Muscle of back (tissue), 11 donors: Measurements from ENCODE around the gene SLC25A13. TPM values are rescaled to one million over a fixed set of nuclear protein-coding genes. Genes with fewer than 3 reads are reported as not detected.

Source experiments
- DNase-seq, 3 donors: peaks; one replicate each; pipeline versions ENCODE4 v3.0.0 to v3.0.0-alpha.2; 2013
- polyA plus RNA-seq, 10 donors: library from polyadenylated mRNA; unstranded; fragments of 120-200 nt; gene quantifications; one replicate each; pipeline ENCODE4 v1.2.1, GENCODE V29; 2013; ENCODE audit not compliant: insufficient read length in 10 of 10

Gene SLC25A13
- polyA plus RNA-seq, 10 donors: 9.4 to 15.2 (median 11.8) TPM

DNA sequence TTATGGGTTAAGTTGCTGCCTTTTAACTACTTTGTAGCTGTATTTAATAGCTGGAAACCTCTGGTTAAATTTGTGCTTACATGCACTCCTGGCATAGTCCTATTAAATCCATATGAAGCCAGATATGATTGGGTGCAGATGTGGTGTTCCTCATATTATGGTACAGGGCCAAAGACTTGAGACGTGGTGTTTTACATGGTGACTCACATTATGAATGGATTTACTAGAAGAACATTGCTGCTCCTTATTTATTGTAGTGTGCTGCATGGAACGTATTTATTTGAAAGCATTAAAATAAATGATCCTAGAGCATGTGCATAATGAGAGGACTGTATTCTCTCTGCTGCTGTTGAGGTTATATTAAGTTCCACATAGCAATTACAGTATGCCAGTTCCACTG, 224.1 kb downstream of the SLC25A13 start:
- DNase-seq: peak in 2 of 3 donors; percentile 5 to 38

DNA sequence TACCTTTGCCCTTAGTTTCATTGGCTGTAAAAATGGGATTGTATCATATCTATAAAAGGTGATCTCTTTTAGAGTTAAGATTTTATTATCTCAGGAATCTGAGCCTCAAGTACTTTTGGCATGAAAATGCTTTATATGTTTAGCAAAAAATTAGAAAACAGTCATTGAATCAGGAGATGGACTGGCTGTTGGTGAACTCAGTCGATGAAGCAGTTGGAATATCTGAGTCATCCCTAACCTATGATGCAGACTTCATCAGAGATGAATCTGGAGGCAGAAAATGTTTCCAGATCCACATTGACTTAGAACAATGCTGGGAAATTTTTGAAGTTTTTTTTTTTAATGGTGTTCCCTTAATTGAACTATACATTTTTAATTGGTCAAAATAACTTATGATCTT, 228.5 kb downstream of the SLC25A13 start:
- peak; percentile 12 to 51 (median 13) for DNase-seq

DNA sequence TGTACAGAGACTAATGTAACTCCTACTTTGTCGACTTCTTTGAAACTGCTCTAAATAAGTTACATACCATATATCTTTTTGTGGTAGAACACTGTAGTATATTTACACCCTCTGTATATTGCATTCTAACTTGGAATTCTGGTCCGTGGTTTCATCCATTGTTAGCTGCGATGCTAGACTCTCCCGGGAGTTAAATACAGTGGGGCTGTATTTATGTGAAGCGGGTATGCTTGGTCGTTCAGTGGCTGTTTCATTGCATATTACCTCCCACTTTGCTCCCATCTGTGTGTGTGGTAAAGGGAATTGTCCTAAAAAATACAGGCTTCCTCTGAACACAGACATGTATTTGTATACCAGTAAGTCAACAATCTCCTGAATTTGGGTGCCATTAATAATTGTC, 231.1 kb downstream of the SLC25A13 start:
- no peak for DNase-seq

DNA sequence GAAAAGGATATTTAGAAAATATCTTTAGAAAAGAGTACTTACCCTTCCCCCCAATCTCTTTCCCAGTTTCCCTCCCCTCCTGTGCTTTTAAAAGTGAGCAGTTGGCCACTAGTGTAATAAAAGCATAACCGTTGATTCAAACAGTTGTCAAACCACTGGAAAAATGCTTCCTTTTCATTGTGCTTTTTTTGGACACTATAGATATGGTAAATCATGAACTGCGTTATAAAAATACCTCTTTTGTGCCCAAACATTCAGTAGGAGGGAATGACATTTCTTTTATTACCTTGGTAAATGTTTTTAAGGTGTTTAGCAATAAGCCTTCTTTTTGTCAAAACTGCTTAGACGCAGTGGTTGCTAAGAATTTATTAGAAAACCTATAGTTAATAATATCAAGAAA, 232.4 kb downstream of the SLC25A13 start:
- DNase-seq: no peak

DNA sequence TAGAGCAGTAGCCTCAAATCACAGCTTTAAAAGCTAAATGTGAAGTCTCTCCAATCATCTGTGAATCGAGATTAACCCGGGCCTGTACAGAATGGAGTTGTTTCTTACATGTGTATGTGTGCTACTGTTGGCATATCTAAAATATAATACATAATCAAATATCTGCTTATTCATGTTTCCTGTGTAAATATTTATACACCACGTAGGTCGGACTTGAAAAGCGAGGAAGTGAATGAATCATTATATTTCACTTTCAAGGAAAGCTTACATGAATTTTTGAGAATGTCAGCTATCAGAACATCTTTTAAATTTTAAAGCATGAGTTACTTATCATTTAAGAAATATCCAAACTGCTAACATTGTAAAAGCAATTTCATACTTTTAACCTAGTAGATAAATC, 233.3 kb downstream of the SLC25A13 start:
- no peak for DNase-seq

DNA sequence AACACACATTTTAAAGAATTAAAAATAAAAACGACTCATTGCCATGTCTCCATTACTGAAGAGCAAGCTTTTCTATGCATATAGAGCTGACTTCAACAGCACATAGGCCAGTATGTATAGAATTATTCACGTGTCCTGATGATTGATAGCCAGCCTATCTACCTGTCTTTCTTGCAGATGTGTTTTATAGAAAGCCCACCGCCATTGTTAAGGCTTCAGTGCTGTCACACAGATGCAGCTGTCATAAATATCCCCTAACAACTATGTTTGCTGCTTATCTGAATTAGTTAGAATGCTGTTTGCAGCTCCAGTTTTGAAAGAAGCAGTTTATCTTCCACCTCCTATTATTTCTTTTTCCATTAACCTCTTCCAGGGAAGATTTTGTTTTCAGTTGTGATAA, 235.9 kb downstream of the SLC25A13 start:
- DNase-seq: no peak

DNA sequence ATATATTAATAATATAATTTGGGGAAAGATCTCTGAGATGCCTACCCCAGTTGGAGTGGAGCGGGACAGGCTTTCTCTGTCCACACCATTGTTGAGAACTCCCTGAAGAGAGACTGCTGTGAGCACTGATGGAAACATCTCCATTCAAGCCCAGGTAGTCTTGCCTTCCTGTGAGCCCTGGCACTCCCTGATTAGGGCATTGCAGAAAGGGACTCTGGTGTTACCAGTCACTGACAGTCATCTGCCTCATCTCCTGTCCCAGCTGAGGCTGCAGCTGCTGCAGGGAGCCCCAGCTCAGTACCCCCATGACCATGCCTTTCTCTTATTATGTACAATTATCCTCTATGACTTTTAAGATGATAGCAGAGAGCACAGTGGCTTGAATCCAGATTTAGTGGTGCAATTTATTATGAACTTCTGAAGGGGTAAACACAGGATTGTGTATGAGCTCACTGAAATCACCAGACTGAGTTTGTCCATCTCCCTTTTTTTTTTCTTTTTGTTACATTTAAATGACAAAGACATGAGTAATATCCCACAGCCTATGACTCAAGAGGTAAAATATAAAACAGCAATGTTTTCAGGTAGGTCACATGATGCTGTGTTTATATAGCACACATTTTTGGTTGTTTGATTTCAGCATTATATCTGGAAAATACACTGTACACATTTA, 236.9 kb downstream of the SLC25A13 start:
- DNase-seq: no peak

DNA sequence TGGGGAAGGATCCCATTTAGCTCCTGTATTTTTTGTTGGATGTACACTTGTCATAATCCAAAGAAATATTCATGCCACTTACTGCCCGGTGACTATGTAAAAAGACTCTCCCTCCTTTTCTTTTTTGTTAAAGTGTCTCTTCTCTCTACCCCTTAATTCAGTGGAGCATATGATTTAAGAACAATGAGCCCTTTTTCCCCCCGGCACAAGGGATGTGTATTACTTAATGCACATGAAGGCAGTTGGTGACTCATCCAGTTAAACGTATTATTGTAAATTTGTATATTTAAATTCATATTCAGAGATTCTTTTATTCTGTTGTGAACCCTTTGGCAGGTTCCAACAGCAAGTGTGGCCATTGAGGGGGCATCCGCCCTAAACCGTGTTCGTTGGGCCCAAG, 241.9 kb downstream of the SLC25A13 start:
- no peak for DNase-seq

DNA sequence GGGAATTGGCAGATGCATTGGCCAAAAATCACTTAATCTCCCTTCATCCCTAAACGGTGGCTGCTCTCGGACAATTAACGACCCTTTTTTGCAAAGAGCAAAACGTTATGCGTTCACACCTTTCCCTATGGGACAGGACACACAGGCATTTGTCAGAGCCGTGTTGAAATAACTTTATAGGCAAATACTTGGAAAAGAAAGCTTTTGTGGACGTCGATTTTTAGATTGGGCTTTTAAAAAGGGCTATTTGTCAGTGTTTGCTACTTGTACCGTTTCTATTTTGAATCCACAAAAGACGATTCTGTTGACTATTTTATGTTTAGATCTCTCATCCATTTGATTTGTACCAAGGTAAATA, 245.6 kb downstream of the SLC25A13 start:
- no peak for DNase-seq

DNA sequence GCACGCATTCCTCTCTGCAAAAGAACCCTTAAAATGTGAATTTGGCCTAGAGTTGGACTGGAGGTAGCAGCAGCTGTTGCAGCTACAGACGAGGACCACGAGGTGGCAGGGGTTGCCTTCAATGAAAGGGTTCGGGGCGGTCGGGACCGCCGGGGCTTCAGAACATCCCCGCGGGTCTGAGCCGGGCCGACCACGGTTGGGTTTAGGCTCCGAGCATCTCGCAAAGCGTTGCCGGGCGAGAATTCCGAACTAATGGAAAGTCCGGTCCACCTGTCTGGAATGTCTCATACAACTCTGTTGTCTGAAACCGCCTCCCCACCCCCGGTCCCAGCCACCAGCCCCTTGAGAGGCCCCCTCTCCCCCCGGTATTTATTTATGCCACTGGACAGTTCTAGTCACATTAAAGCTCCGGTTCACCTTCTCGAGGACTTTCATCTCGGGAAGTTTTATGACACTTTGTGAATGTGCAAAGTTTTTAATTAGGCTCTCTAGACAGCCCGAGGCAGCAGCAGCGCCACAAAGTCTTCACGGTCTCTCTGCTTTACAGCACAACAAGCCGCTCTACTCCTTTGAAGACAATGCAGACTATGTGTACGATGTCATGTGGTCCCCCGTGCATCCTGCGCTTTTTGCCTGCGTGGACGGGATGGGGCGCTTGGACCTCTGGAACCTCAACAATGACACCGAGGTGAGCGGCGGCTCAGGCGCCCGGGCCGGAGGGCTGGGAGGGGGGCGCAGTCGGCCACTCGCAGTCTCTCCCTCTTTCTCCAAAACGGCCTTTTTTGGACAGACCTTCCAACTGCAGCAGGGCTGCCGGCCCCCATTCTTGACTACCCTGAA, 246.2 kb downstream of the SLC25A13 start:
- peak; percentile 38 to 80 (median 61) for DNase-seq

DNA sequence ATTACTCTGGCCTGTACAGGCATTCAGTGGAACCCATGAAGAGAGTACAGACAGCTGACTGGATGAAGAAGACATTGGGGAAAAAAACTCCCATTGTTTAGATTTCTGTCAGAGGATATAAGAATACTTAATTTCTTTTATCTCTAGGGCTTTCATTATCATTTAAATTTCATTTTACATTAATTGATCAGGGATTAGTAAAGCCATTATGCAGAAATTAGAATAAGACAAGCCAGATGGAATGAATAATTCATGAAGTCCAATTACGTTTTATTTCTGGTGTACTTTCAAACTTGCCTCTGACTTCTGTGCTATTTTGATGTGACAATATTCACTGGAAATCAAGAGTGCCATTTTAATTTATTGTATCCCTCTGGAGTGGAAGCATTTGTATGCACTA, 247.0 kb downstream of the SLC25A13 start:
- no peak for DNase-seq
